HCT116 (cell line): ENCODE data around the gene UBAP1L.

Experiments used
- CTCF ChIP-seq, 3 experiments: fragments of 200-600 bp in 1 of 3; sonication (generic) in 1 of 3; IDR thresholded peaks in 2 of 3; conservative IDR thresholded peaks in 1 of 3; 2 replicates each; pipeline ENCODE4 v1.5.1; 2012 to 2017; ENCODE audit warnings: low read depth in 2 of 3, low read length in 2 of 3, antibody characterized with exemption in 1 of 3, borderline replicate concordance in 1 of 3, control low read depth in 1 of 3, mild to moderate bottlenecking in 1 of 3, mixed read lengths in 1 of 3, mixed run types in 1 of 3, moderate library complexity in 1 of 3; ENCODE audit not compliant: insufficient read depth in 1 of 3
- EGR1 ChIP-seq: IDR thresholded peaks from 2 replicates; pipeline ENCODE4 v1.6.1; 2012; ENCODE audit warnings: low read depth

GRCh38 chr15:65163041-65163440, 48.0 kb upstream of the UBAP1L start:
- no peak for TF ChIP-seq CTCF (IDR thresholded peaks at IDR 0.05 in 2 of 3, conservative IDR thresholded peaks at IDR 0.05 in 1 of 3; ENCODE audit: borderline replicate concordance in 1 of 3, insufficient read depth in 1 of 3, low read depth in 2 of 3, low read length in 2 of 3)
- TF ChIP-seq EGR1: no peak
